Sigmoid colon (tissue), 4 donors: ENCODE data around the gene PPIC.

Experiments used
- EP300 ChIP-seq, 4 donors: sonication (generic); formaldehyde crosslinking; IDR thresholded peaks; one replicate each; pipeline ENCODE4 v1.6.1; 2017; ENCODE audit warnings: antibody characterized with exemption in 4 of 4
- POLR2A ChIP-seq, 2 donors: fragments of 450-650 bp; IDR thresholded peaks; one replicate each; pipeline ENCODE4 v1.6.1; 2016; ENCODE audit warnings: antibody characterized with exemption in 2 of 2, mild to moderate bottlenecking in 2 of 2, moderate library complexity in 2 of 2
- POLR2AphosphoS5 ChIP-seq, 4 donors: sonication (generic); formaldehyde crosslinking; IDR thresholded peaks; one replicate each; pipeline ENCODE4 v1.6.1; 2017; ENCODE audit warnings: antibody characterized with exemption in 4 of 4
- TF ChIP-seq, protein P1 (sequence below), 4 experiments: fragments of 450-650 bp in 3 of 4; fragments of 200-600 bp in 1 of 4; IDR thresholded peaks; one replicate each; pipeline ENCODE4 v1.5.1; 2016 to 2019; ENCODE audit warnings: antibody characterized with exemption in 4 of 4, mild to moderate bottlenecking in 3 of 4, moderate library complexity in 2 of 4

DNA sequence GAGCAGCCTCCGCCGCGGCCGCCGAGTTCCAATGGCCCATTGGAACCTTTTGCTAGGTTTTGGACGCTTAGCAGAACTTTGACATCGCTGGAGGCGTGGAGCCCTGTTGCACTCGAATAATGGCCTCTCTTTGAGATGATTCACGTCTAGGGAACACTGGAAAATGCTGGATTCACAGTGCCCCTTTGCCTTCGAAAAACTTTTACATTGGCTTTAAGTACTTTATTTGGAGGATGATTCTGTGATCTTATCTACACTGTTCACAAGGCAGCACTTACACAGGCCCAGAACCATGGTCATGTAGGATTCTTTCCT, 536 bp upstream of the PPIC start:
- TF ChIP-seq POLR2A (IDR thresholded peaks at IDR 0.05) (no peak), POLR2AphosphoS5 (IDR thresholded peaks at IDR 0.05) (no peak), EP300 (IDR thresholded peaks at IDR 0.05) (no peak)
- TF ChIP-seq, protein P1, sequence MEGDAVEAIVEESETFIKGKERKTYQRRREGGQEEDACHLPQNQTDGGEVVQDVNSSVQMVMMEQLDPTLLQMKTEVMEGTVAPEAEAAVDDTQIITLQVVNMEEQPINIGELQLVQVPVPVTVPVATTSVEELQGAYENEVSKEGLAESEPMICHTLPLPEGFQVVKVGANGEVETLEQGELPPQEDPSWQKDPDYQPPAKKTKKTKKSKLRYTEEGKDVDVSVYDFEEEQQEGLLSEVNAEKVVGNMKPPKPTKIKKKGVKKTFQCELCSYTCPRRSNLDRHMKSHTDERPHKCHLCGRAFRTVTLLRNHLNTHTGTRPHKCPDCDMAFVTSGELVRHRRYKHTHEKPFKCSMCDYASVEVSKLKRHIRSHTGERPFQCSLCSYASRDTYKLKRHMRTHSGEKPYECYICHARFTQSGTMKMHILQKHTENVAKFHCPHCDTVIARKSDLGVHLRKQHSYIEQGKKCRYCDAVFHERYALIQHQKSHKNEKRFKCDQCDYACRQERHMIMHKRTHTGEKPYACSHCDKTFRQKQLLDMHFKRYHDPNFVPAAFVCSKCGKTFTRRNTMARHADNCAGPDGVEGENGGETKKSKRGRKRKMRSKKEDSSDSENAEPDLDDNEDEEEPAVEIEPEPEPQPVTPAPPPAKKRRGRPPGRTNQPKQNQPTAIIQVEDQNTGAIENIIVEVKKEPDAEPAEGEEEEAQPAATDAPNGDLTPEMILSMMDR (IDR thresholded peaks at IDR 0.05): no peak
